Peyer's patch (tissue), 4 donors: ENCODE measurements around the gene CDC42BPG.

Experiments used
- CTCF ChIP-seq, 6 experiments: fragments of 450-650 bp in 4 of 6; fragments of 200-600 bp in 2 of 6; sonication (generic) in 1 of 6; IDR thresholded peaks; one replicate each; pipeline ENCODE4 v1.5.1; 2017 to 2019; ENCODE audit warnings: antibody characterized with exemption in 6 of 6, mild to moderate bottlenecking in 3 of 6, moderate library complexity in 1 of 6
- POLR2A ChIP-seq, 2 donors: fragments of 450-650 bp; IDR thresholded peaks; one replicate each; pipeline ENCODE4 v1.5.1; 2017; ENCODE audit warnings: antibody characterized with exemption in 2 of 2, mild to moderate bottlenecking in 2 of 2, moderate library complexity in 2 of 2

GRCh38 chr11:64776875-64777274, 67.6 kb downstream of the CDC42BPG start:
- no peak for TF ChIP-seq CTCF (IDR thresholded peaks at IDR 0.05)
- no peak for TF ChIP-seq POLR2A (IDR thresholded peaks at IDR 0.05)
